OCI-M1 (cell line): ENCODE results near the gene SPESP1.
A peak's percentile ranks its signal among the peaks of the same experiment; 100 is the strongest.

Source experiments
- DNase-seq: peaks from one replicate; lab custom pipeline; 2025; lab: John Stamatoyannopoulos, UW

SPESP1 gene

DNA sequence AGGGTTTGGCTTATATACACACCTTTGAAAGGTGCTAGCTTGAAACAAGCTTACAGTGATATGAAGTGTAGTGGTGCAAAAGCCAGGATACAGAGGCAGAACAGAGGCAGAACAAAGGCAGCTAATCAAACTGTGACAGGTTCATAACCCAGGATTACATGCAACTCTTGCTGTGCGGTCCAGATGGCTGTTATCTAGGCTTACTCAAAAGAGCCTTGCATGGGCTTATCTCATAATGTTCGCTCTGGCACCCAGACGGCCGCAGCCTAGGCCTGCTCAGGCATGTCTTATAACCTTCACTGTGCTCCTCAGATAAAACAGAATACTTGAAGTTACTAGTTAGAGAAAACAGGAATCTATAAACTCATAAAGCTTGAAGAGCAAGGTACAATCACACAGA lies 61.4 kb downstream of the SPESP1 start:
- DNase-seq, result peak; percentile 97

DNA sequence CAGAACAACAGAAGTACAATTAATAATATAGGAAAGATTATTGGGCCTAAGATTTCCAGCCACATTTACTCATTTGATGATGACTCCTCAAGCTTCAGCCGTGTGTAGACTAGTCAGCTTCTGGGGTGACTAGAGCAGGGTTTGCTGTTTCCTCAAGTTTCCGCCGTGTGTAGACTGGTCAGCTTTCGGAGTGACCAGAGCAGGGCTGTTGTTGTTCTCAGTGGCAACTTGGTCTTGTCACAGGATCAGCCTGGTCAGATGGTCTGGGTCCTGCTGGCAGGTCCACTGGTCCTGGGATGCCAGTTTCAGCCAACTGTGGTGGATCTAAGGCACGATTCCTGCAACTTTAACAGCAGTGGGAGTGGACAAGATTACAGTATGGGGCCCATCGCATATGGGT lies 62.4 kb downstream of the SPESP1 start:
- DNase-seq, result no peak

DNA sequence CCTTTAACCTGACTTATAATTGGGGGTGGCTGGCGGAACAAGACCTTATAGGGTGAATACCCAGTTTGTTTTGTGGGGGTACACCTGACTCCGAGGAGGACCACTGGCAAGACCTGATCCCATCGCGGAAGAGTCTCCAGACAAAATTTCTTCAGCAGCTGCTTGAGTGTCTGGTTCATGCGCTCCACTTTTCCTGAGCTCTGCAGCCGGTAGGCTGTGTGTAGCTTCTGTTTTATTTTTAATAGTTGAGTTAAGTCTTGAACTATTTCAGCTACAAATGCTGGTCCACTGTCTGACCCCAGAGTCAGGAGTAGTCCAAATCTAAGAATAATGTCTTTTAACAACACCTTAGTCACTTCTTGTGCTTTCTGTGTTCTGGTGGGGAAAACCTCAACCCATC lies 63.0 kb downstream of the SPESP1 start:
- no peak for DNase-seq

DNA sequence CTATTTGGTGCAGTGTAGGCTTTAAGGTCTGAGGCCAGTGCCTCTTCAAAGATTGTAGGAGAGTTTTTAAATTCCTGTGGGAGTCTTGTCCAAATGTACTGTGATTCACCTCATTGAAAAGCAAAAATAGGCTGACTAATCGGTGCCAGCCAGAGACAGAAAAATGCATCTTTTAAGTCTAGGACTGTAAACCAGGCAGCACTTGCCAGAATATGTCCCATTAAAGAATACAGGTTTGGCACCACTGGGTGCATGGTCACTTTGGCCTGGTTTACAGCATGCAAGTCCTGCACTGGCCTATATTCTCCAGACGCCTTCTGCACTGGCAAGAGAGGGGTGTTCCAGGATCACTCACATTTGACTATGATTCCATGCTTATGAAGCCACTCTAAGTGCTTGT lies 63.8 kb downstream of the SPESP1 start:
- no peak for DNase-seq

DNA sequence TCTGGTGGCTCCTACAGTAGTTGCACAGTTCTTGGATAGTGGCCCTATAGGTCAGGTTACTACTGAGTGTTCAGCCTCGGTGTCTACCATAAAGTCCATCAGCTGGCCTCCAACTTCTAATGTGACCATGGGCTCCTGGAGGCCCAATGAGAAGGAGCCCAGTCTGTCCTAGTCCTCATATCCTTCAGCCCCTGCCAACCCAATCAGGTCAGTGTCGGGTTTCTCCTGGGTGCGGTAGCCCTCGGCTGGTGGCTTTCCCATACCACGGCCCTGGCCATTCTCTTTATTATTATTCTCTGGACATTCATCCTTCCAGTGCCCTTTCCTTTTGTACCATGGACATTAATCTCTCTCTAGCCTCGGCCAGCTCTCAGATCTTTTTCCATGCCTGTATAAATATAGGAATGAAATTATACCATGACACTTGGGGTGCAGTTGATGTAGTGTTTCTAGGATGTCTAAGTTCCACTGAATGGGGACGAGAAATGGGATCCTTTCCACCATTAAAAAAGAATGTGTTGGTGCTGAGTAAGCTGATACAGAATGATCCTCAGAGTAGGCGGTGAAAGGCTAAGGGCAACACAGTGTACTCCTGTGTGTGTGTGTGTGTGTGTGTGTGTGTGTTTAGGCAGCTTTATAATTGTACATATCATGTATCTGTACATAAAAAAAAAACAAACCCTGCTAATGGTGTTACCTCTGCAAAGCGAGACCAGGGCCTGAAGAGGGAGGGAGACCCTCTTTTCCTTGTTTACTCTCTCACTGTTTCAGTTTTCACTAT lies 64.8 kb downstream of the SPESP1 start:
- DNase-seq, result no peak
